HepG2 (cell line): ENCODE results near the gene INHA. TPM values are rescaled to one million over a fixed set of nuclear protein-coding genes. Genes with fewer than 3 reads are reported as not detected.

ENCODE experiments used
- E2F2 ChIP-seq: sonication (generic); formaldehyde crosslinking; IDR thresholded peaks from 2 replicates; pipeline ENCODE4 v1.4.0; 2020; ENCODE audit warnings: missing genetic modification reagents, borderline replicate concordance
- HNRNPK ChIP-seq: fragments of 200-400 bp; formaldehyde crosslinking; IDR thresholded peaks from 2 replicates; pipeline ENCODE4 v1.6.1; 2018; ENCODE audit warnings: low read length, low read depth, moderate library complexity, mild to moderate bottlenecking; ENCODE audit not compliant: poor library complexity, severe bottlenecking
- HOXA5 ChIP-seq: sonication (generic); formaldehyde crosslinking; IDR thresholded peaks from 2 replicates; pipeline ENCODE4 v1.4.0; 2020; ENCODE audit warnings: missing genetic modification reagents
- JDP2 ChIP-seq: sonication (generic); formaldehyde crosslinking; IDR thresholded peaks from 2 replicates; pipeline ENCODE4 v1.8.1; 2022; ENCODE audit warnings: missing genetic modification reagents, borderline replicate concordance
- NRL ChIP-seq: sonication (generic); formaldehyde crosslinking; IDR thresholded peaks from 2 replicates; pipeline ENCODE4 v1.5.0; 2020; ENCODE audit warnings: missing genetic modification reagents, mild to moderate bottlenecking, moderate library complexity, borderline replicate concordance
- RXRB ChIP-seq: IDR thresholded peaks from 2 replicates; pipeline ENCODE4 v1.6.1; 2016; ENCODE audit warnings: borderline replicate concordance, missing genetic modification reagents, missing compliant biosample characterization
- SIN3B ChIP-seq: fragments of 150-350 bp; IDR thresholded peaks from 2 replicates; pipeline ENCODE4 v1.6.1; 2014; ENCODE audit warnings: low read length
- ZBTB40 ChIP-seq, 2 experiments: fragments of 450-650 bp in 1 of 2; sonication (generic) in 1 of 2; formaldehyde crosslinking in 1 of 2; IDR thresholded peaks; 2 replicates each; pipeline versions ENCODE4 v1.6.1 to v1.8.0; 2016 to 2022; ENCODE audit warnings: antibody characterized with exemption in 1 of 2, mild to moderate bottlenecking in 1 of 2, missing genetic modification reagents in 1 of 2
- ZNF253 ChIP-seq: sonication (generic); formaldehyde crosslinking; IDR thresholded peaks from 2 replicates; pipeline ENCODE4 v1.8.0; 2022; ENCODE audit warnings: mild to moderate bottlenecking, missing genetic modification reagents, borderline replicate concordance
- ZNF331 ChIP-seq: sonication (generic); formaldehyde crosslinking; IDR thresholded peaks from 2 replicates; pipeline ENCODE4 v1.4.0; 2020; ENCODE audit warnings: missing genetic modification reagents
- ZNF34 ChIP-seq: sonication (generic); formaldehyde crosslinking; IDR thresholded peaks from 2 replicates; pipeline ENCODE4 v1.4.0; 2020; ENCODE audit warnings: mild to moderate bottlenecking, missing genetic modification reagents, borderline replicate concordance
- ZNF580 ChIP-seq: IDR thresholded peaks from 2 replicates; pipeline ENCODE4 v1.6.1; 2016; ENCODE audit warnings: low read depth, borderline replicate concordance
- ZNF780A ChIP-seq: sonication (generic); formaldehyde crosslinking; IDR thresholded peaks from 2 replicates; pipeline ENCODE4 v1.8.0; 2022; ENCODE audit warnings: mild to moderate bottlenecking, missing genetic modification reagents, moderate library complexity
- ZNF83 ChIP-seq: sonication (generic); formaldehyde crosslinking; IDR thresholded peaks from 2 replicates; pipeline ENCODE4 v1.4.0; 2020; ENCODE audit warnings: missing genetic modification reagents, mild to moderate bottlenecking, borderline replicate concordance
- polyA plus RNA-seq, 8 experiments: library from polyadenylated mRNA; depleted of rRNA in 3 of 8; stranded (reverse) in 7 of 8; unstranded in 1 of 8; fragments of >200 nt; fragmentation: Illumina TruSeq in 4 of 8; extraction: Trizol in 4 of 8; gene quantifications; 2 replicates each; pipeline versions ENCODE4 v1.2.1 to v1.2.3, GENCODE V29; 2011 to 2016; ENCODE audit warnings: low read depth in 4 of 8, missing spikeins in 1 of 8, mixed read lengths in 1 of 8; ENCODE audit not compliant: insufficient read depth in 1 of 8
- total RNA-seq, 5 experiments: library from RNA; depleted of rRNA; stranded (reverse); fragments of >200 nt; fragmentation: Illumina TruSeq; extraction: Trizol; gene quantifications; 2 replicates each; pipeline ENCODE4 v1.2.3, GENCODE V29; 2016; ENCODE audit warnings: low read depth in 1 of 5

The INHA gene
- total and polyA plus RNA-seq, 2 of the 13 experiments (the other 11 are each of a cell fraction or from before 2014, with no cell fraction given) = 4.1 to 15.2 TPM

- TF ChIP-seq ZBTB40 (IDR thresholded peaks at IDR 0.05) (no peak), ZBTB40 (CRISPR knock-in tag; IDR thresholded peaks at IDR 0.05) (no peak), ZNF83 (CRISPR knock-in tag) (no peak; the same call in 1 of the 2 replicates), HNRNPK (no peak), ZNF34 (CRISPR knock-in tag) (no peak), NRL (peak; percentile 0; the same call in 1 of the 2 replicates), HOXA5 (CRISPR knock-in tag) (no peak), JDP2 (CRISPR knock-in tag) (no peak), ZNF253 (CRISPR knock-in tag) (no peak), SIN3B (no peak), ZNF780A (CRISPR knock-in tag) (no peak), ZNF580 (CRISPR knock-in tag) (no peak), ZNF331 (CRISPR knock-in tag) (no peak), RXRB (no peak), E2F2 (CRISPR knock-in tag) (no peak)
Observed at GRCh38 chr2:219561179-219562048, 10.7 kb upstream of the INHA start (continued).
